Parathyroid adenoma (tissue), 2 donors: ENCODE results near the gene RNF7.

Experiments used
- H2AFZ ChIP-seq: fragments of 300-600 bp; sonication (generic); one replicate; pipeline ENCODE4 v1.7.0; 2017; ENCODE audit warnings: antibody characterized with exemption, mild to moderate bottlenecking
- H3K27ac ChIP-seq: fragments of 300-600 bp; sonication (generic); one replicate; pipeline ENCODE4 v1.7.0; 2017
- H3K27me3 ChIP-seq: fragments of 300-600 bp; sonication (generic); one replicate; pipeline ENCODE4 v1.7.0; 2017; ENCODE audit warnings: low read length; ENCODE audit not compliant: control insufficient read depth, insufficient read depth
- H3K36me3 ChIP-seq: fragments of 300-600 bp; sonication (generic); one replicate; pipeline ENCODE4 v1.7.0; 2017; ENCODE audit warnings: low read length; ENCODE audit not compliant: control insufficient read depth, insufficient read depth
- H3K4me1 ChIP-seq: fragments of 300-600 bp; sonication (generic); one replicate; pipeline ENCODE4 v1.7.0; 2017; ENCODE audit warnings: control low read depth
- H3K4me2 ChIP-seq: fragments of 300-600 bp; sonication (generic); one replicate; pipeline ENCODE4 v1.7.0; 2017; ENCODE audit warnings: low read length
- H3K4me3 ChIP-seq: fragments of 300-600 bp; sonication (generic); one replicate; pipeline ENCODE4 v1.7.0; 2017; ENCODE audit warnings: low read depth, low read length
- H3K79me2 ChIP-seq: fragments of 300-600 bp; sonication (generic); one replicate; pipeline ENCODE4 v1.7.0; 2017; ENCODE audit warnings: control low read depth
- H3K9ac ChIP-seq: fragments of 300-600 bp; sonication (generic); one replicate; pipeline ENCODE4 v1.7.0; 2017; ENCODE audit warnings: mild to moderate bottlenecking
- H3K9me3 ChIP-seq: fragments of 300-600 bp; sonication (generic); one replicate; pipeline ENCODE4 v1.7.0; 2017; ENCODE audit warnings: low read length; ENCODE audit not compliant: control insufficient read depth
- CTCF ChIP-seq: fragments of 300-600 bp; sonication (generic); IDR thresholded peaks from one replicate; pipeline ENCODE4 v1.7.0; 2017; ENCODE audit warnings: antibody characterized with exemption, mild to moderate bottlenecking
- donor health status: primary hyperparathyroidism.

Gene RNF7

GRCh38 chr3:141795741-141796080 lies 57.6 kb downstream of the RNF7 start:
- H3K36me3 ChIP-seq = no peaks in the 10 kb centered on the region
- no peak overlapping the region for H2AFZ ChIP-seq
- no peaks in the 10 kb centered on the region for H3K79me2 ChIP-seq
- H3K4me3 ChIP-seq = no peak overlapping the region
- no peak for TF ChIP-seq CTCF
- H3K9me3 ChIP-seq = no peaks in the 10 kb centered on the region
- no peak overlapping the region for H3K4me2 ChIP-seq
- no peaks in the 10 kb centered on the region for H3K4me1 ChIP-seq
- no peak overlapping the region for H3K9ac ChIP-seq
- no peaks in the 10 kb centered on the region for H3K27me3 ChIP-seq
- no peak overlapping the region for H3K27ac ChIP-seq

GRCh38 chr3:141796081-141796888 lies 58.2 kb downstream of the RNF7 start:
- H3K27ac ChIP-seq = peak overlapping the region; percentile 36
- H3K79me2 ChIP-seq = no peaks in the 10 kb centered on the region
- no peaks in the 10 kb centered on the region for H3K4me1 ChIP-seq
- H3K4me2 ChIP-seq = no peak overlapping the region
- no peak overlapping the region for H3K9ac ChIP-seq
- H3K9me3 ChIP-seq = no peaks in the 10 kb centered on the region
- H3K36me3 ChIP-seq = no peaks in the 10 kb centered on the region
- no peak overlapping the region for H2AFZ ChIP-seq
- TF ChIP-seq CTCF = no peak
- H3K4me3 ChIP-seq = no peak overlapping the region
- H3K27me3 ChIP-seq = no peaks in the 10 kb centered on the region
